ENCODE measurements around the gene UBTD2.

DNA sequence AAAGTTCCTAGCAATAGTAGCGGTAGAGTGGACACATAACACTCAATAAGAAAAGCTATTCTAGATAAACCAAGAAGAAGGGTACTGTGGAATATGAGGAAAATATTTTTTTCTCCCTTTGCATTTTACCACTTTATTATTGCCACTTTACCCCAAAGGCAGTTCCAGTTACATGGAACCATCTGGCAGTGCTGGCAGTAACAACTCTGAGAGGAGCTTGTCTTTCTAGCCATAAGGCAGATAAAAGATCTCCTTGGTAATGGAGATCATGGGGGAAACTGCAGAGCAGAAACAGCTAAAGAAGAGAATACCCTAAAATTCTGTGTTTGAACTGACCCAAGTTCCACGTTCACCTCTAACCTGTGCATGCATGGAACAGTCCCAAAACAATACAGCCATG, 38.5 kb downstream of the UBTD2 start:
- no peak for TF ChIP-seq POLR2A (IDR thresholded peaks at IDR 0.05; ENCODE audit: low read length)
- TF ChIP-seq GATA1 (IDR thresholded peaks at IDR 0.05; ENCODE audit: low read depth, low read length): no peak

Measured in erythroblast (primary cell).